Measurements from ENCODE around the gene PTPRD.

GRCh38 chr9:9489183-9489582 is 1123.6 kb downstream of the PTPRD start:
- no peak for TF ChIP-seq CTCF (IDR thresholded peaks at IDR 0.05)
- no peak for TF ChIP-seq POLR2A (IDR thresholded peaks at IDR 0.05)
